Measurements from ENCODE around the gene RNF212. TPM values are rescaled to one million over a fixed set of nuclear protein-coding genes. Genes with fewer than 3 reads are reported as not detected.

The RNF212 gene
- total and polyA plus RNA-seq, 5 donors from 2014 or later = 2.8 to 5.4 (median 3.2) TPM

GRCh38 chr4:1093391-1094335 lies 19.7 kb downstream of the RNF212 start:
- no peaks in the 10 kb centered on the region for H3K36me3 Mint-ChIP-seq
- ATAC-seq (ENCODE audit: low read depth in 2 of 2) = no peak
- no peaks in the 10 kb centered on the region for H3K4me1 Mint-ChIP-seq
- H3K27ac Mint-ChIP-seq = no peak overlapping the region
- Histone ChIP-seq H3K4me3 (ENCODE audit: low read depth, low read length) (no peak overlapping the region), H3K27ac (ENCODE audit: insufficient read depth, low read length, poor library complexity, severe bottlenecking) (no peak overlapping the region), H3K9me3 (ENCODE audit: control insufficient read depth in 2 of 2, low read length in 2 of 2) (peaks cover 0 to 9% of the 10 kb centered on the region in 2 experiments), H3K4me1 (ENCODE audit: control insufficient read depth, insufficient read depth, low read length, poor library complexity, severe bottlenecking) (no peaks in the 10 kb centered on the region), H3K27me3 (ENCODE audit: control insufficient read depth, insufficient read depth, low read length) (no peaks in the 10 kb centered on the region), H3K36me3 (ENCODE audit: control insufficient read depth, insufficient read depth, low read length) (no peaks in the 10 kb centered on the region)
- no peaks in the 10 kb centered on the region for H3K27me3 Mint-ChIP-seq
- H3K9me3 Mint-ChIP-seq = peaks cover 0 to 7% (median 3%) of the 10 kb centered on the region in 7 donors
- H3K4me3 Mint-ChIP-seq = no peak overlapping the region
- no peak for DNase-seq

- no peak for DNase-seq
These were observed 20.4 kb downstream of the RNF212 start for GRCh38 chr4:1092983-1093361.

GRCh38 chr4:1092026-1092982 lies 21.1 kb downstream of the RNF212 start:
- ATAC-seq (ENCODE audit: low read depth in 2 of 2) = no peak
- no peaks in the 10 kb centered on the region for H3K36me3 Mint-ChIP-seq
- DNase-seq = no peak

More at GRCh38 chr4:1092983-1093361, 20.4 kb downstream of the RNF212 start:
- Mint-ChIP-seq H3K4me3 (no peak overlapping the region), H3K36me3 (no peaks in the 10 kb centered on the region), H3K4me1 (no peaks in the 10 kb centered on the region), H3K27ac (no peak overlapping the region), H3K27me3 (no peaks in the 10 kb centered on the region), H3K9me3 (peaks cover 0 to 11% (median 3%) of the 10 kb centered on the region in 7 donors)
- Histone ChIP-seq H3K36me3 (ENCODE audit: control insufficient read depth, insufficient read depth, low read length) (no peaks in the 10 kb centered on the region), H3K4me1 (ENCODE audit: control insufficient read depth, insufficient read depth, low read length, poor library complexity, severe bottlenecking) (no peaks in the 10 kb centered on the region), H3K27me3 (ENCODE audit: control insufficient read depth, insufficient read depth, low read length) (no peaks in the 10 kb centered on the region), H3K27ac (ENCODE audit: insufficient read depth, low read length, poor library complexity, severe bottlenecking) (no peak overlapping the region), H3K9me3 (ENCODE audit: control insufficient read depth in 2 of 2, low read length in 2 of 2) (peaks cover 0 to 14% of the 10 kb centered on the region in 2 experiments), H3K4me3 (ENCODE audit: low read depth, low read length) (no peak overlapping the region)
- no peak for ATAC-seq (ENCODE audit: low read depth in 2 of 2)

GRCh38 chr4:1091561-1091995 lies 21.8 kb downstream of the RNF212 start:
- ATAC-seq (ENCODE audit: low read depth in 2 of 2) = no peak
- Mint-ChIP-seq H3K27me3 (no peaks in the 10 kb centered on the region), H3K36me3 (no peaks in the 10 kb centered on the region)

More at GRCh38 chr4:1092026-1092982, 21.1 kb downstream of the RNF212 start:
- Mint-ChIP-seq H3K27ac (peak overlapping the region in 1 of 3 donors; percentile 5), H3K4me1 (no peaks in the 10 kb centered on the region), H3K27me3 (no peaks in the 10 kb centered on the region), H3K9me3 (peaks cover 0 to 15% (median 6%) of the 10 kb centered on the region in 7 donors), H3K4me3 (no peak overlapping the region)
- H3K27me3 ChIP-seq (ENCODE audit: control insufficient read depth, insufficient read depth, low read length) = no peaks in the 10 kb centered on the region
- no peak overlapping the region for H3K27ac ChIP-seq (ENCODE audit: insufficient read depth, low read length, poor library complexity, severe bottlenecking)
- no peaks in the 10 kb centered on the region for H3K4me1 ChIP-seq (ENCODE audit: control insufficient read depth, insufficient read depth, low read length, poor library complexity, severe bottlenecking)
- H3K9me3 ChIP-seq (ENCODE audit: control insufficient read depth in 2 of 2, low read length in 2 of 2) = peaks cover 0 to 14% of the 10 kb centered on the region in 2 experiments
- no peak overlapping the region for H3K4me3 ChIP-seq (ENCODE audit: low read depth, low read length)
- H3K36me3 ChIP-seq (ENCODE audit: control insufficient read depth, insufficient read depth, low read length) = no peaks in the 10 kb centered on the region

GRCh38 chr4:1090465-1091440 lies 22.6 kb downstream of the RNF212 start:
- no peak for DNase-seq
- no peaks in the 10 kb centered on the region for H3K36me3 ChIP-seq (ENCODE audit: control insufficient read depth, insufficient read depth, low read length)

More at GRCh38 chr4:1091561-1091995, 21.8 kb downstream of the RNF212 start:
- H3K27ac Mint-ChIP-seq = no peak overlapping the region
- no peak overlapping the region for H3K4me3 Mint-ChIP-seq
- Histone ChIP-seq H3K4me3 (ENCODE audit: low read depth, low read length) (no peak overlapping the region), H3K4me1 (ENCODE audit: control insufficient read depth, insufficient read depth, low read length, poor library complexity, severe bottlenecking) (no peaks in the 10 kb centered on the region), H3K27me3 (ENCODE audit: control insufficient read depth, insufficient read depth, low read length) (no peaks in the 10 kb centered on the region), H3K9me3 (ENCODE audit: control insufficient read depth in 2 of 2, low read length in 2 of 2) (peaks cover 0 to 14% of the 10 kb centered on the region in 2 experiments), H3K36me3 (ENCODE audit: control insufficient read depth, insufficient read depth, low read length) (no peaks in the 10 kb centered on the region), H3K27ac (ENCODE audit: insufficient read depth, low read length, poor library complexity, severe bottlenecking) (no peak overlapping the region)
- no peak for DNase-seq
- H3K4me1 Mint-ChIP-seq = no peaks in the 10 kb centered on the region
- peaks cover 0 to 15% (median 6%) of the 10 kb centered on the region in 7 donors for H3K9me3 Mint-ChIP-seq

GRCh38 chr4:1090036-1090435 lies 23.3 kb downstream of the RNF212 start:
- Mint-ChIP-seq H3K36me3 (no peaks in the 10 kb centered on the region), H3K4me1 (no peaks in the 10 kb centered on the region), H3K4me3 (no peak overlapping the region), H3K27me3 (no peaks in the 10 kb centered on the region), H3K27ac (no peak overlapping the region), H3K9me3 (peaks cover 0 to 15% (median 6%) of the 10 kb centered on the region in 7 donors)
- H3K27ac ChIP-seq (ENCODE audit: insufficient read depth, low read length, poor library complexity, severe bottlenecking) = no peak overlapping the region
- peaks cover 0 to 14% of the 10 kb centered on the region in 2 experiments for H3K9me3 ChIP-seq (ENCODE audit: control insufficient read depth in 2 of 2, low read length in 2 of 2)
- no peak overlapping the region for H3K4me3 ChIP-seq (ENCODE audit: low read depth, low read length)
- no peaks in the 10 kb centered on the region for H3K36me3 ChIP-seq (ENCODE audit: control insufficient read depth, insufficient read depth, low read length)
- ATAC-seq (ENCODE audit: low read depth in 2 of 2) (no peak), DNase-seq (no peak)
- no peaks in the 10 kb centered on the region for H3K27me3 ChIP-seq (ENCODE audit: control insufficient read depth, insufficient read depth, low read length)
- H3K4me1 ChIP-seq (ENCODE audit: control insufficient read depth, insufficient read depth, low read length, poor library complexity, severe bottlenecking) = no peaks in the 10 kb centered on the region

More at GRCh38 chr4:1090465-1091440, 22.6 kb downstream of the RNF212 start:
- Mint-ChIP-seq H3K4me1 (no peaks in the 10 kb centered on the region), H3K9me3 (peaks cover 0 to 15% (median 6%) of the 10 kb centered on the region in 7 donors), H3K27me3 (no peaks in the 10 kb centered on the region), H3K4me3 (no peak overlapping the region), H3K36me3 (no peaks in the 10 kb centered on the region), H3K27ac (peak overlapping the region in 1 of 3 donors; percentile 66)
- no peaks in the 10 kb centered on the region for H3K27me3 ChIP-seq (ENCODE audit: control insufficient read depth, insufficient read depth, low read length)
- no peak overlapping the region for H3K27ac ChIP-seq (ENCODE audit: insufficient read depth, low read length, poor library complexity, severe bottlenecking)
- no peak overlapping the region for H3K4me3 ChIP-seq (ENCODE audit: low read depth, low read length)
- no peaks in the 10 kb centered on the region for H3K4me1 ChIP-seq (ENCODE audit: control insufficient read depth, insufficient read depth, low read length, poor library complexity, severe bottlenecking)
- H3K9me3 ChIP-seq (ENCODE audit: control insufficient read depth in 2 of 2, low read length in 2 of 2) = peaks cover 0 to 14% of the 10 kb centered on the region in 2 experiments
- ATAC-seq (ENCODE audit: low read depth in 2 of 2) = no peak
